Measurements from ENCODE around the gene TSPEAR. TPM values are rescaled to one million over a fixed set of nuclear protein-coding genes. Genes with fewer than 3 reads are reported as not detected.

Gene TSPEAR
- total RNA-seq, 1 experiment from 2014 or later = 2.1 TPM

GRCh38 chr21:44748621-44749020 is 37.2 kb upstream of the TSPEAR start:
- TF ChIP-seq FOXP4 (CRISPR knock-in tag; IDR thresholded peaks at IDR 0.05) (no peak), SP1 (CRISPR knock-in tag; conservative IDR thresholded peaks at IDR 0.05) (0 out of 2 replicates have a peak, but pooled peaks have one; percentile 30), PRDM15 (CRISPR knock-in tag; IDR thresholded peaks at IDR 0.05) (no peak), USF2 (CRISPR knock-in tag; IDR thresholded peaks at IDR 0.05) (0 out of 2 replicates have a peak, but pooled peaks have one; percentile 26), NR3C1 (CRISPR knock-in tag; conservative IDR thresholded peaks at IDR 0.05; ENCODE audit: low read depth) (0 out of 2 replicates have a peak, but pooled peaks have one; percentile 27), IRF1 (CRISPR knock-in tag; IDR thresholded peaks at IDR 0.05) (0 out of 2 replicates have a peak, but pooled peaks have one; percentile 27), ZNF121 (CRISPR knock-in tag; IDR thresholded peaks at IDR 0.05) (no peak), AFF4 (CRISPR knock-in tag; IDR thresholded peaks at IDR 0.05; ENCODE audit: borderline replicate concordance) (0 out of 2 replicates have a peak, but pooled peaks have one; percentile 55), TP53 (CRISPR knock-in tag; IDR thresholded peaks at IDR 0.05) (0 out of 2 replicates have a peak, but pooled peaks have one; percentile 39), ZNF423 (CRISPR knock-in tag; IDR thresholded peaks at IDR 0.05) (peak; percentile 47; the same call in 1 of the 2 replicates)
- H3K4me1 Mint-ChIP-seq = peaks cover 54% of the 10 kb centered on the region
- H3K27me3 Mint-ChIP-seq (ENCODE audit: low read depth) = peaks cover 22% of the 10 kb centered on the region
- ChIA-PET POLR2A (interaction anchor here (0.6 to 1.4 kb wide), 4 partner anchors 12 to 40 kb away, joined by 4 read pairs; no protein-coding TSS in a partner anchor), CTCF (interaction anchor here (1.0 to 2.3 kb wide), 16 partner anchors 9 to 263 kb away, joined by 3 to 21 read pairs (median 6); no protein-coding TSS in a partner anchor)
- peak overlapping the region; percentile 75 for H3K4me3 Mint-ChIP-seq
- DNase-seq (ENCODE audit: low spot score) (peak; percentile 84), ATAC-seq (peak; percentile 93)
- peaks cover 48% of the 10 kb centered on the region for H3K36me3 Mint-ChIP-seq
- peak overlapping the region; percentile 99 for H3K27ac Mint-ChIP-seq
- H3K9me3 Mint-ChIP-seq = peaks cover 41% of the 10 kb centered on the region

- ChIA-PET CTCF (interaction anchor here (0.8 to 1.5 kb wide), 7 partner anchors 11 to 382 kb away, joined by 3 to 5 read pairs (median 4); partner anchors contain the start of gene TSPEAR), POLR2A (no interaction called here)
- ATAC-seq = no peak
Observed at GRCh38 chr21:44742418-44743153, 31.2 kb upstream of the TSPEAR start.

More at GRCh38 chr21:44742418-44743153, 31.2 kb upstream of the TSPEAR start:
- Mint-ChIP-seq H3K4me1 (peaks cover 15% of the 10 kb centered on the region; the same call in 1 of the 2 replicates), H3K27ac (no peak overlapping the region), H3K9me3 (peaks cover 87% of the 10 kb centered on the region), H3K27me3 (ENCODE audit: low read depth) (peaks cover 26% of the 10 kb centered on the region), H3K36me3 (peaks cover 75% of the 10 kb centered on the region), H3K4me3 (no peak overlapping the region)
- DNase-seq (ENCODE audit: low spot score) = no peak
- no peak for TF ChIP-seq MAX (CRISPR knock-in tag; IDR thresholded peaks at IDR 0.05)
- no peak for TF ChIP-seq CREB1 (CRISPR knock-in tag; IDR thresholded peaks at IDR 0.05)
- TF ChIP-seq HMGA2 (CRISPR knock-in tag; IDR thresholded peaks at IDR 0.05) = no peak
